HUES6 (cell line): ENCODE measurements around the gene KIAA1191.
"Not testable (repeated sequence)": the region's sequence is repeated elsewhere in the genome, so short reads cannot be mapped to it uniquely, and the experiment has no call there.

Source experiments
- H3K27ac ChIP-seq: 2 replicates; pipeline ENCODE4 v1.7.0; 2013; ENCODE audit warnings: low read depth, mild to moderate bottlenecking, low read length, inconsistent platforms
- H3K27me3 ChIP-seq: 2 replicates; pipeline ENCODE4 v1.6.1; 2013; ENCODE audit warnings: low read length; ENCODE audit not compliant: control insufficient read depth, insufficient read depth
- H3K36me3 ChIP-seq: 2 replicates; pipeline ENCODE4 v1.6.1; 2013; ENCODE audit warnings: low read length; ENCODE audit not compliant: control insufficient read depth, insufficient read depth
- H3K4me1 ChIP-seq: 2 replicates; pipeline ENCODE4 v1.6.1; 2013; ENCODE audit warnings: low read length; ENCODE audit not compliant: control insufficient read depth, insufficient read depth
- H3K4me3 ChIP-seq: 2 replicates; pipeline ENCODE4 v1.5.1; 2013; ENCODE audit warnings: low read depth, low read length
- H3K9ac ChIP-seq: one replicate; pipeline ENCODE4 v1.6.1; 2013; ENCODE audit warnings: mild to moderate bottlenecking, low read length
- H3K9me3 ChIP-seq: 2 replicates; pipeline ENCODE4 v1.6.1; 2013; ENCODE audit warnings: low read depth, low read length; ENCODE audit not compliant: control insufficient read depth, insufficient read depth

The KIAA1191 gene, protein sequence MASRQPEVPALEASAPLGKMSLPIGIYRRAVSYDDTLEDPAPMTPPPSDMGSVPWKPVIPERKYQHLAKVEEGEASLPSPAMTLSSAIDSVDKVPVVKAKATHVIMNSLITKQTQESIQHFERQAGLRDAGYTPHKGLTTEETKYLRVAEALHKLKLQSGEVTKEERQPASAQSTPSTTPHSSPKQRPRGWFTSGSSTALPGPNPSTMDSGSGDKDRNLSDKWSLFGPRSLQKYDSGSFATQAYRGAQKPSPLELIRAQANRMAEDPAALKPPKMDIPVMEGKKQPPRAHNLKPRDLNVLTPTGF

DNA sequence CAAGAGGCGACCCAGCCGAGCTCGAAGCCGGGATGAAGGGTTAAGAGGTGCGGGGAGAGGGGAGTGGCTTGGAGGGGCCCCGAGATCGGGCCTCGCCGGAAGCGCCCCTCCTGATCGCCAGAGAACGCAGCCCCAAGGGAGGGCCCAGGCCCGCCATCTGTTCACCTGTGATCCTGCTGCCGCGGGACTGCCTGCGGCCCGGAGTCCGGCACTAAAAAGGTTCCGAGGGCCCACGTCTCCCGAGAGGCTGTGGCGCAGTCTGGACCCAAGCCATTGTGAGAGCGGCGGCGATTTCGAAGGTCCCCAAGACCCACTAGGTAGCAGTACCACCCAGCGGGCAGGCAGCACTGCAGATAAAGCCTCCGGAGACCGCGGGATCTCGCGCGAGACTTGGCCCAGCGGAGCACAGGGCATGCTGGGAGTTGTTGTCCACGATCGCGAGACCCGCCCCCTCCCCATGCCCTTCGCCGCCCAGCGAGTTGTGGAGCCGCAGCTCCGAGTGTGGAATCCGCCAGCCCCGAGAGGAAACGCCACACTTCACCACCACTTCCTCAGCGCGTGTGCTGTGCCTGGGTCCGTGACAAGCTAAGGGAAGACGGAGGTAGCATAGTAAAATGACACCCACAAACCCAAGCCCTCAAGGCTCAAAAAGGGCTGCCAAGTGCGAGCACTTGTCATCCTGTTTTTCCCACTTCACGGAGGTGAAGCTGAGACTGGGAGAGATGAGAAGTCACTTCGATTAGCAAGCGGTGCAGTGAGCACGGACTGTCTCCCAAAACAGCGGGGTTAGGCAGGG, at the start of gene KIAA1191:
Gene KIAA1191 (minus strand): TSS at position 328 of the 796 bp plus-strand sequence. CDS start 2,256 bp downstream, outside the sequence.
- H3K9me3 ChIP-seq, result no peaks in the 10 kb centered on the region
- peaks cover 48% of the 10 kb centered on the region for H3K27me3 ChIP-seq
- peak within 1 kb of the TSS; percentile 84 for H3K4me3 ChIP-seq
- H3K27ac ChIP-seq, result peak within 1 kb of the TSS; percentile 60; the same call in 1 of the 2 replicates
- peaks cover 5% of the 10 kb centered on the region for H3K4me1 ChIP-seq
- peak within 1 kb of the TSS; percentile 86 for H3K9ac ChIP-seq
- peaks cover 18% of the 10 kb centered on the region for H3K36me3 ChIP-seq

DNA sequence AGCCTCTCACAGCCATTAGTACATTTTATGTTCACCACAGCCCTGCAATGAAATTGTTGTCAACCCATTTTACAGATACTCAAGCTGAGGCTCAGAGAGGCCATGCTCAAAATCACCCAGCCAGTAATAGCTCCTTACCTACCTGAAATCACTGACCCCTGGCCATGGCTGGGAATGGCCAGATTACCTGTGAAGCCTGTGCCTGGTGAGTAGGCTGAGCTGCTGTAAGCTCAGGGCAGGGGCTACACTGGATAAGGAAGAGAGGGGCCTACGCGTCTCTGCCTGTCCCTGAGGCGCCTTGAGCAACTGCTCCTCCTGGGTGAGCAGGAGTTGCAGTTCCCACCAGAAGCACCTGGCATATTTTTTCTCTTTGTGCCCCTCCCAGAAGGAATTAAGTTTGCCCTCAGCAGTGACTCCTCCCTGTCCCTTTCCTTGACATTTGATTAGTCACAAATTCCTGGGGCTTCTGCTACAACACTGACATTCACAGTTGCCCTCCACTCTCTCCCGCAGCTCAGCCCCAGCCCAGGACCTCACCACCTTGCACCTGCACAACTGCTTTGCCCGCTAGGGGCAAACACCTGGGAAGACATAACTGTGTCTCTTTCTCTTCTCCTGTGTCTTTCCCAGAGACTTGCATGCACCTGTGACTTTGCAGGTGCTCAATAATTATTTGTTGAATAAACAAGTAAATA, 49.1 kb upstream of the KIAA1191 start:
- Histone ChIP-seq H3K27me3 (no peaks in the 10 kb centered on the region), H3K27ac (no peak overlapping the region), H3K36me3 (no peaks in the 10 kb centered on the region)

DNA sequence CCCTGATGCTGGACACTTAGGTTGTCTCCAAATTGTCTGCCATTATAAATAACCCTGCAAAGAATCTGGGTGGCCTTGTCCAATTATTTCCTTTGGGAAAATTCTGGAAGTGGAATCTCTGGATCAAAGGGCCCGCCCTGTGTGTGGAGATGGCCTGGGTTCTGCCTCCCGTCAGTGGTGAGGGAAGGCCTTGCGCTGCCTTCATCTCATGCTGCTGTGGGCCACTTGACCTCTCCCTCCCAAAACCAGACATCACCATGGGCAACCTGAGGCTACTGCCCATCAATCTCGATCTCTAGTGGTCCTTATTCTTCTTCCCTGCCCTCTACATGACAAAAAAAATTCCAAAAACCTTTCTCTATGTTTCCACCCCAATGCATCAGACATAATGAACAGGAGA, 48.2 kb upstream of the KIAA1191 start:
- H3K27me3 ChIP-seq, result no peaks in the 10 kb centered on the region
- no peak overlapping the region for H3K27ac ChIP-seq
- no peaks in the 10 kb centered on the region for H3K36me3 ChIP-seq
- H3K4me3 ChIP-seq, result no peak overlapping the region
- H3K9me3 ChIP-seq, result no peaks in the 10 kb centered on the region
- no peak overlapping the region for H3K9ac ChIP-seq
- no peaks in the 10 kb centered on the region for H3K4me1 ChIP-seq

More for the DNA sequence above, 49.1 kb upstream of the KIAA1191 start:
- H3K9me3 ChIP-seq, result no peaks in the 10 kb centered on the region
- no peak overlapping the region for H3K9ac ChIP-seq
- H3K4me3 ChIP-seq, result no peak overlapping the region
- no peaks in the 10 kb centered on the region for H3K4me1 ChIP-seq

DNA sequence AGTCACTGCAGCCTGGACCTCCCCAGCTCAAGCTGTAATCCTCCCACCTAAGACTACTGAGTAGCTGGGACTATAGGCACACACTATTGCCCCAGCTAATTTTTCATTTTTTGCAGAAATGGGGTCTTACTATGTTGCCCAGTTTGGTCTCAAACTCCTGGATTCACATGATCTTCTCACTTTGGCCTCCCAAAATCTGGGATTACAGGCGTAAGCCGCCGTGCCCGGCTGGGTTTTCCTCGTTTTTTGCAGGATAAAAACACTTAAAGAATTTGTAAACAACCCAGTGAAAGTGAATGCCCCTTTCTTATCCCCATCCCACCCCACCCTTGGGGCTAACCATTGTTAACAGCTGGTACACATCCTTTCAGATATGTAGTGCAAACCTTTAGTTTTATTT, 47.0 kb upstream of the KIAA1191 start:
- H3K27me3 ChIP-seq, result no peaks in the 10 kb centered on the region

DNA sequence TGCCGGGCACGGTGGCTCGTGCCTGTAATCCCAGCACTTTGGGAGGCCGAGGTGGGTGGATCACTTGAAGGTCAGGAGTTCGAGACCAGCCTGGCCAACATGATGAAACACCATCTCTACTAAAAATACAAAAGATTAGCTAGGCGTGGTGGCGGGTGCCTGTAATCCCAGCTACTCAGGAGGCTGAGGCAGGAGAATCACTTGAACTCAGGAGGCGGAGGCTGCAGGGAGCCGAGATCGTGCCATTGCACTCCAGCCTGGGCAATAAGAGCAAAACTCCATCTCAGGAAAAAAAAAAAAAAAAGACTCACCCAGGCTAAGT, 46.6 kb upstream of the KIAA1191 start:
- not testable (repeated sequence) for H3K4me1 ChIP-seq, H3K4me3 ChIP-seq, H3K27me3 ChIP-seq, H3K27ac ChIP-seq, H3K9ac ChIP-seq, H3K36me3 ChIP-seq, H3K9me3 ChIP-seq

More for the DNA sequence above, 47.0 kb upstream of the KIAA1191 start:
- Histone ChIP-seq H3K9me3 (no peaks in the 10 kb centered on the region), H3K4me3 (no peak overlapping the region), H3K36me3 (no peaks in the 10 kb centered on the region), H3K27ac (no peak overlapping the region), H3K9ac (no peak overlapping the region), H3K4me1 (no peaks in the 10 kb centered on the region)

DNA sequence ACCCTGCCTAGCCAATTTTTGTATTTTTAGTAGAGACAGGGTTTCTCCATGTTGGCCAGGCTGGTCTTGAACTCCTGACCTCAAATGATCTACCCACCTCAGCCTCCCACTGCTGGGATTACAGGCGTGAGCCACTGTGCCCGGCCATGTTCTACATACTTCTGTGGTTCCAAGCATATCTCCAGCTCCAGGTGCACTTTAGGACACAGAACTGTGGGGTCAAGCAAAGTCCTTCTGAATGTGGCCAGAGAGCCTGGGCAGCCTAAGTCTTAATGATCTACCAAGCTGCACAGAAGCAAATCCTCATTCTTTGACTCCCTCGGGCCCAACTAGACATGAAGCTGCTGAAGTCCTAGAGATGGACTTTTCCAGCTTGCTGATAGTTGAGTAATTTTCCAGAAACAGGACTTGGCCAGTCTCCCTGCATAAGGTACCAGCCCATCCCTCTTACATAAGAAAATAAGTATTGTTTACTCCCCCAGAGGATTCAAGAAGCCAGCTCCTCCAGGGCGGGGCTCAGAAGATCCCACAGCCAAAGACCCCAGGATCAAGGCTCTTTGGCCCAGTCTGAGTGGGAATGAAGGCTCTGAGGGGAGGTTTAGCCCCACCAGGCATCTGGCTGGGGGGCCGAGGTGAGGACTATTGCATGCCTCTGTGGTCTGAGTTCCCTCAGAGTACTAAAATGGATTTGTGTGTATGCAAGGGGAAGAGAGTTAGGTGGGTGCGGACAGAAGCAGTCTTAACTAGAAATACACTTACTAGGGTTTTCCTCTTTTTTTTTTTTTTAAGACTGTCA, 46.1 kb upstream of the KIAA1191 start:
- Histone ChIP-seq H3K9ac (no peak overlapping the region), H3K36me3 (no peaks in the 10 kb centered on the region), H3K4me1 (no peaks in the 10 kb centered on the region), H3K4me3 (no peak overlapping the region), H3K27ac (no peak overlapping the region), H3K27me3 (no peaks in the 10 kb centered on the region), H3K9me3 (no peaks in the 10 kb centered on the region)

DNA sequence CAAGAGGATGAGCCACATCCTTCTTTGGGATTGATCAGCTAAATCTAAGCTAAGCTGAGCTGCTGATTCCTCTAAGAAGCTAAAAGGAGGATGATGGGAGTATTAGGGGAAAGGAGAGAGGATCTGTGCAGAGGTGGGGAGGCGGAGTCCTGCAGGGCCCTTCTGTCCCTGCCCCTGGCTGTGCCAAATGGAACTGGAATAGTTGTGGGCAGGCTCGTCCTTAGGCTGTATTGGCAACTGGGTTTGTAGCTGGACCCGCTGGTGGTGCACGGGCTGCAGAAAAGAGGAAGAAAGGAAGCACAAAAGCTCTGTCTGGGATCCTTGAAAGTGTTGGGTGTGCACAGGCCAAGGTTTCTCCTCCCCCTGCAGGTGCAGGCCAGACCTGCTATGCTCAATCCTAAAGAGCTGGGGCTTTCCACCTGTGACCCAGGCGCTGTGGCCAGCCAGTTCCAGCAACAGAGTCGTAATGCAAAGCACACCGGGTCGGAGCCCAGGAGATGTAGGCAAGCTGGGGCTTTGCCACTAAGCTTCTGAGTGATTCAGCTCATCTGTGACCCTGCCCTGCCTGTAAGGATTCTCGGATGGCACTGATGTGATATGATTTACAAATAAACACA, 45.0 kb upstream of the KIAA1191 start:
- no peak overlapping the region for H3K27ac ChIP-seq
- H3K27me3 ChIP-seq, result no peaks in the 10 kb centered on the region
- H3K4me3 ChIP-seq, result no peak overlapping the region
- no peaks in the 10 kb centered on the region for H3K36me3 ChIP-seq
- no peak overlapping the region for H3K9ac ChIP-seq
- no peaks in the 10 kb centered on the region for H3K9me3 ChIP-seq
- H3K4me1 ChIP-seq, result no peaks in the 10 kb centered on the region

DNA sequence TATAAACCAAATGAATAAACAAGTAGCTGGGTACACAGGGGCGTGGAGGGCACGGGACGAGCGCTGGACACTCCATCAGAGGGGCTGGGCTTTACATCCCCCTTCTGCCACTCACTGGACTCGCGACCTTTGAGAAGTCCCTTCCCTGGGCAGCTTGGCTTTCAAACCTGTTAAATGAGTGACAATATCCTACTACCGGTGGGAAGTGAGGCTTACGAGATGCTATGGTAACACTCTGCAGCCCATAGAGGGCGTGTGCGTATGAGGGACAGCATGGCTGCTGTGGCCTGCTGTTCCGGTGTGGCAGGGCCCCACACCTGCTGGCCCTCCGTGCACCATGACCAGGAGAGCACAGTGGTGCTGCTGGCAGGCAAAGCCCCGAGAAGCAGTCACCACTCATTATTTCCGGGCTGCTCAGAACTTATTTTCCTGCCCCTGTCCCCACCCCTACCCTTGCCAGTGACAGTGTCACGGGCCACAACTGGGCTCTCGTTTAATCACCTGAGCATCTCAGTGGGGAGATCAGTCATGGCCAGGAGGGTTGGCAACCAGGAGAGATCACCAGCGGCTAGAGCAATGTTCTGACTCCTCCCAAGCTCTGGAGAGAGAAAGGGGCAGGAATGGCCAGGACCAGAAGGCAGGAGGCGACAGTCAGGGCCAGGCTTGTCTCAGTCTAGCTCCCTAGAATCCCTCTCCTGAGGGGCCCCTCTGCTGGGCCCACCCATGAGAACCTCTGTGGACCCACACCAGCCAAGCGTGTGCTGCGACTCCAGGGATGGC, 44.3 kb upstream of the KIAA1191 start:
- Histone ChIP-seq H3K36me3 (no peaks in the 10 kb centered on the region), H3K9me3 (no peaks in the 10 kb centered on the region), H3K27ac (no peak overlapping the region), H3K27me3 (no peaks in the 10 kb centered on the region), H3K4me1 (no peaks in the 10 kb centered on the region), H3K4me3 (no peak overlapping the region), H3K9ac (no peak overlapping the region)

DNA sequence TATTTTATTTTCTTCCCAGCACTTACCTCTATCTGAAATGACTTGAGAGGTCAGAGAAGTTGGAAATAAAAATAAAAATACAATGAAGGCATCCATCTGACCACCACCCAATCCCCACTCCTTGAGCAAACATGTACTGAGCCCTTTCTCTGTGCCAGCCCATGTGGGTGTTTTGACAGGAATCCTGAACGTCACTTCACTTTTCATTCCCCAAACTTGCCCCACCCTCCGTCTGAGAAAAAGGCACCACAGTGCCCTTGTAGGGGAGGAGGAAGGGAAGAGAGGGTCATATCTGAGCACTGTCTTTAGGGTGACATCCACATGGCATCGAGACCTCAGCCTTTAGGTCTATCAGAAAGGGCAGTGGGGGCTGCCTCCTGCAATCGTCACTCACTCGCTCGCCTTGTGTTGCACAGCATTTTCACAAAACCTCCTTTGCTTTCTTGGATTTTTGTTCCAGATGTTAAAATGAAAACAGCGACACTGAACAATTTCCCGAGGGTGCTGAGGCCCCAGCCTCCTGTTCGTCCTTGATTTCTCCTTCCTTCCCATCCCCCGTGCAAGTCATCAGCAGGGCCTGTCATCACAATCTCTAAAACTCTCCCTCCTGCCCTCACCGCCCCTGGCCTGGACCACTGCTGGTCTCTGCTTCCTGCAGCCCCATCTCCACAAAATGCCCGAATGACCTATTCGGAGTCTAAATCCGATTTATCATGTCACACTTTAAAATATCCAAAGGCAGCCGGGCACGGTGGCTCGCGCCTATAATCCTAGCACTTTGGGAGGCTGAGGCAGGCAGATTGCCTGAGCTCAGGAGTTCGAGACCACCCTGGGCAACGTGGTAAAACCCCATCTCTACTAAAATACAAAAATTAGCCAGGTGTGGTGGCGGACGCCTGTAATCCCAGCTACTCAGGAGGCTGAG, 40.0 kb upstream of the KIAA1191 start:
- Histone ChIP-seq H3K9ac (no peak overlapping the region), H3K36me3 (no peaks in the 10 kb centered on the region), H3K27me3 (no peaks in the 10 kb centered on the region), H3K4me3 (no peak overlapping the region), H3K27ac (no peak overlapping the region), H3K9me3 (no peaks in the 10 kb centered on the region), H3K4me1 (no peaks in the 10 kb centered on the region)
